A673 (cell line): ENCODE data around the gene SYCE1. TPM values are rescaled to one million over a fixed set of nuclear protein-coding genes. Genes with fewer than 3 reads are reported as not detected.

ENCODE experiments used
- BruUV-seq: library from RNA; stranded (reverse); fragments of 400-500 nt; replicated peaks from 2 replicates; lab custom pipeline; 2021; lab: Mats Ljungman, UMichigan
- CTCF ChIA-PET: fragments of 300-600 bp; sonication (Branson Sonifier 250); formaldehyde crosslinking; loops from one replicate; lab custom pipeline; 2022; ENCODE audit warnings: antibody characterized with exemption; lab: Charles Lee
- POLR2A ChIA-PET: fragments of 300-600 bp; sonication (Branson Sonifier 250); formaldehyde crosslinking; loops from one replicate; lab custom pipeline; 2022; ENCODE audit warnings: antibody characterized with exemption; ENCODE audit not compliant: low non-redundant PET; lab: Charles Lee
- DNase-seq: peaks from one replicate; pipeline ENCODE4 v3.0.0-alpha.2; 2015; ENCODE audit warnings: low spot score
- H3K27ac ChIP-seq: fragments of 200-600 bp; sonication (generic); 2 replicates; pipeline ENCODE4 v1.5.1; 2016; ENCODE audit warnings: mixed run types, low read depth, mild to moderate bottlenecking, mixed read lengths, antibody characterized with exemption, low read length; ENCODE audit not compliant: poor library complexity, severe bottlenecking
- H3K27me3 ChIP-seq: fragments of 200-600 bp; sonication (generic); replicated peaks from 2 replicates; pipeline ENCODE4 v1.6.1; 2017; ENCODE audit warnings: mixed run types, low read depth, mild to moderate bottlenecking, mixed read lengths, antibody characterized with exemption, low read length; ENCODE audit not compliant: insufficient read depth, poor library complexity
- H3K36me3 ChIP-seq: fragments of 200-600 bp; sonication (generic); 2 replicates; pipeline ENCODE4 v1.6.1; 2016; ENCODE audit warnings: mixed run types, mild to moderate bottlenecking, mixed read lengths, antibody characterized with exemption, low read length; ENCODE audit not compliant: insufficient read depth, poor library complexity, severe bottlenecking
- H3K4me1 ChIP-seq: fragments of 200-600 bp; sonication (generic); 2 replicates; pipeline ENCODE4 v1.6.1; 2017; ENCODE audit warnings: mixed run types, mild to moderate bottlenecking, mixed read lengths, antibody characterized with exemption, low read length; ENCODE audit not compliant: insufficient read depth, poor library complexity, severe bottlenecking
- H3K4me3 ChIP-seq: fragments of 200-600 bp; sonication (generic); 2 replicates; pipeline ENCODE4 v1.5.1; 2016; ENCODE audit warnings: low read depth, mixed run types, mild to moderate bottlenecking, mixed read lengths, low read length; ENCODE audit not compliant: poor library complexity, severe bottlenecking
- H3K9me3 ChIP-seq: fragments of 200-600 bp; sonication (generic); 2 replicates; pipeline ENCODE4 v1.6.1; 2016; ENCODE audit warnings: mixed run types, low read depth, mild to moderate bottlenecking, mixed read lengths, antibody characterized with exemption, low read length; ENCODE audit not compliant: poor library complexity, severe bottlenecking
- CTCF ChIP-seq: fragments of 300-800, 200-600 bp; sonication (generic); conservative IDR thresholded peaks from 2 replicates; pipeline ENCODE4 v1.5.1; 2017; ENCODE audit warnings: low read depth, mild to moderate bottlenecking, antibody characterized with exemption, low read length, moderate library complexity, mixed read lengths
- EZH2 ChIP-seq: fragments of 200-600 bp; sonication (generic); IDR thresholded peaks from 2 replicates; pipeline ENCODE4 v1.6.1; 2017; ENCODE audit warnings: borderline replicate concordance, low read depth, mild to moderate bottlenecking, mixed read lengths, antibody characterized with exemption, low read length; ENCODE audit not compliant: poor library complexity, severe bottlenecking
- intact Hi-C: fragments of 100-400 bp; cut with micrococcal nuclease; formaldehyde crosslinking; loops from one replicate; pipeline ENCODE4 v1.10.0; 2022; ENCODE audit not compliant: unreplicated experiment
- total RNA-seq: library from RNA; stranded (reverse); gene quantifications from 2 replicates; pipeline ENCODE4 v1.2.3, GENCODE V29; 2021

Gene SYCE1
- total RNA-seq, 1 experiment from 2014 or later: not detected

DNA sequence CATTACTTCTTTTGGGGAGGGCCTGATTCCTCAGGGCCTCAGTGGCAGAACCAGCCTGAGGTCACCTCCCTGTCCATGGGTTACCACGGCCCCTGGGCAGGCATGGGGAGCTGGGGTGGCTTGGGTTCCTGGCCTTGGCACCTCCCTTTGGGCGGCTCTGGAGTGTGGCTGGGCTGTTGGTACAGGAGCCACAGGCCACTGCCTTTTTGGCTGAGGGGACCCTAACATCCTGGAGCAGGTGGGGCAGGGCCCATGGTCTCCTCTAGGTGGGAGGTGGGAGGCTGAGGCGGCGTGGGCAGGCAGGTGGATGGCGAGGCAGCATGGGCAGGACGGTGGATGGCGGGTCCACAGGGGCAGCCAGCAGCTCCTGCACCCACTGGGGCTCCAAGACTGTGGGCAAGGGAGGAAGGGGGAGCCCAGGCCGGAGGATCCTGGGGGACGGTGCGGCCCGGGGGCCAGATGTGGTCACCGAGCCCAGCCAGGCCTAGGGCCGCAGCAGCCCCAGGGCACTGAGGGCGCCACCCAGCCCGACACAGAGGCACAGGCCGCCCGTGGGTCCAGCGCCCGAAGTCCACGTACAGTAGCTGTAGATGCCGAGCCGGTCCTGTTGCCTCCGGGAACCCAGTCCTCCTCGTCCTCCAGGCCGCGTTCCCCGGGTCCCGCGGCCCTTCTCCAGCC, 2.4 kb upstream of the SYCE1 start:
- BruUV-seq: no TSS peak
- no peaks in the 10 kb centered on the region for H3K36me3 ChIP-seq
- H3K9me3 ChIP-seq: peaks cover 2% of the 10 kb centered on the region
- POLR2A ChIA-PET: no interaction called here
- H3K4me1 ChIP-seq: no peaks in the 10 kb centered on the region
- intact Hi-C loops: no loop called here
- DNase-seq: no peak
- TF ChIP-seq EZH2: no peak
- TF ChIP-seq CTCF: no peak
- H3K27ac ChIP-seq: no peak overlapping the region
- no peak overlapping the region for H3K4me3 ChIP-seq
- CTCF ChIA-PET: no interaction called here
- H3K27me3 ChIP-seq: no peaks in the 10 kb centered on the region

DNA sequence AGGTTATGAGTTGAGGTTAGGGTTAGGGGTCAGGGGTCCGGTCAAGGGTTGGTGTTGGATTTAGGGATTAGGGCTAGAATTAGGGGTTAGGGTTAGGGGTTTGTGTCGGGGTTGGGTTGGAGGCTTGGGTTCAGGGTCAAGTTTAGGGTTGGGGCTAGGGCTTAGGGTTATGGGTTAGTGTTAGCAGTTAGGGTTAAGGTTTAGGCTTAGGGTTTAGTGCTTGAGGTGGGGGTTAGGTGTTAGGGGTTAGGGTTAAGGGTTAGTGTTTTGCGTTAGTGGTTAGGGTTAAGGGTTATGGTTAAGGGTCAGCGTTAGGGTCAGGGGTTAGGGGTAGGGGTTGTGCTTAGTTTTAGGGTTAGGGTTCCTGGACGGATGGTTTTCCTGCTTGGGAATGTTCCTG, 1.7 kb upstream of the SYCE1 start:
- Histone ChIP-seq H3K27me3 (no peaks in the 10 kb centered on the region), H3K9me3 (no peaks in the 10 kb centered on the region), H3K36me3 (no peaks in the 10 kb centered on the region), H3K27ac (no peak overlapping the region), H3K4me3 (no peak overlapping the region), H3K4me1 (no peaks in the 10 kb centered on the region)
- TF ChIP-seq CTCF (no peak), EZH2 (no peak)
- POLR2A ChIA-PET: no interaction called here
- no TSS peak for BruUV-seq
- CTCF ChIA-PET: no interaction called here
- DNase-seq: no peak
- intact Hi-C loops: no loop called here

DNA sequence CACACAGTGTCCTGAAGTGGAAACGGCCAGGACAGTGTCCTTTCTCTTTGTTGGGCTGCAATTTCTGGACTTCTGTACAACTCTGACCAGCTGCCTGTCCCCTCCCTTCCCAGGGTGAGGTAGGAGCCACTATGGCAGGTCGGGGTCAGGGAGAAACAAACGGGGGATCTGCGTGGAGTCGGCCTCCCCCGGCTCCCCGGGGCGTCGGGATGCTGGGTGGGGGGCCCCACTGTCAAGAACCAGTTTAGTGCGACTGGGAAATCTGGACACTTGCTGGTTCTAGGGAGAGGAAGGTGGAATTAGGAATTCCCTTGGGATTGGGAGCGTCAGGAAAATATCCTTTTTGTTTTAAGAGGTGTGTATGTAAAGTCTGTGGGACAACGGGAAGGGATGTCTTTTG, 567 bp downstream of the SYCE1 start:
- CTCF ChIA-PET: no interaction called here
- no peak for DNase-seq
- H3K27me3 ChIP-seq: peaks cover 17% of the 10 kb centered on the region
- H3K4me3 ChIP-seq: no peak overlapping the region
- TF ChIP-seq CTCF (no peak), EZH2 (no peak)
- no peaks in the 10 kb centered on the region for H3K36me3 ChIP-seq
- H3K4me1 ChIP-seq: no peaks in the 10 kb centered on the region
- POLR2A ChIA-PET: no interaction called here
- no peak overlapping the region for H3K27ac ChIP-seq
- no peaks in the 10 kb centered on the region for H3K9me3 ChIP-seq
- intact Hi-C loops: no loop called here
- no TSS peak for BruUV-seq
